Activated T-helper 1 cell treated with Interleukin-2 at 50 U/mL for 16 hours (primary cell): ENCODE measurements around the gene SLC19A2.
A peak's percentile ranks its signal among the peaks of the same experiment; 100 is the strongest.
"Not testable (repeated sequence)": the region's sequence is repeated elsewhere in the genome, so short reads cannot be mapped to it uniquely, and the experiment has no call there.

Experiments
- DNase-seq: peaks from one replicate; pipeline ENCODE4 v3.0.0-alpha.2; 2020; ENCODE audit warnings: low read depth

SLC19A2 gene, protein sequence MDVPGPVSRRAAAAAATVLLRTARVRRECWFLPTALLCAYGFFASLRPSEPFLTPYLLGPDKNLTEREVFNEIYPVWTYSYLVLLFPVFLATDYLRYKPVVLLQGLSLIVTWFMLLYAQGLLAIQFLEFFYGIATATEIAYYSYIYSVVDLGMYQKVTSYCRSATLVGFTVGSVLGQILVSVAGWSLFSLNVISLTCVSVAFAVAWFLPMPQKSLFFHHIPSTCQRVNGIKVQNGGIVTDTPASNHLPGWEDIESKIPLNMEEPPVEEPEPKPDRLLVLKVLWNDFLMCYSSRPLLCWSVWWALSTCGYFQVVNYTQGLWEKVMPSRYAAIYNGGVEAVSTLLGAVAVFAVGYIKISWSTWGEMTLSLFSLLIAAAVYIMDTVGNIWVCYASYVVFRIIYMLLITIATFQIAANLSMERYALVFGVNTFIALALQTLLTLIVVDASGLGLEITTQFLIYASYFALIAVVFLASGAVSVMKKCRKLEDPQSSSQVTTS

DNA sequence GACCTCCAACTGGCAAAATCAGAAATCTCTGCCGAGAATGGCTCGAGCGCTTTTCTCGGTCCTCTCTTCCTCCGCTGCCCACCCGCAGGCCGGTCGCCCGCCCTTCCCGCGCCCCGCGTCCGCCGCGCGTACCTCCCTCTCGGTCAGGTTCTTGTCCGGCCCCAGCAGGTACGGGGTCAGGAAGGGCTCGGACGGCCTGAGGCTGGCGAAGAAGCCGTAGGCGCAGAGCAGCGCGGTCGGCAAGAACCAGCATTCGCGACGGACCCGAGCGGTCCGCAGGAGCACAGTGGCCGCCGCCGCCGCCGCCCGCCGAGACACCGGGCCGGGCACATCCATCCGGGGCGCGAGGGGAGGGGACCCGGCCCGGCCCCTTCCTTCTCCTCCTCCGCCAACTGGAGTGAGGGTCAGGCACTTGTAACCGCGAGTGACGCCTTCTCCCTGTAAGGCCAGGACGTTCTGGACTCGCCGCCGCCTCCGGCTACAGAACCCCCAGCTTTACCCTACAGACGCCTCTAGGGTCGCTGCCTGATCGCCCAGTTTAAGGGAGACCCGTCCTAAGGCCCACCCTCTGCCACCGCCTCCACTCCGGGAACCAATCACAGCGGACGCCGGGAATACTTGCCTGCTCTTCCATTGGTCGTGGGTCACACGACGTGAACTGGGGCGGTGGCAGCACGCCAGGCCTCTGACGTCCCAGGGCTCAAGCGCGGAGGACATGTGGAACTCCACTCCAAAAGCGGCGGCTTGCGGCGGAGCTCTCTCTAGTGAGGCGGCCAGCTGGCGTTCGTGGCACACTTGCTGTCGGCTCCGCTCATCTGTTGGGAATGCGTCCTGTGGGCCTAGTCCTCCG is at the start of gene SLC19A2:
Gene SLC19A2, minus strand, starts transcription at position 514 of the 850 bp plus-strand sequence. Its CDS starts 178 bp downstream, at position 336.
- DNase-seq, result peak; percentile 83

GRCh38 chr1:169534653-169535052 is 48.9 kb upstream of the SLC19A2 start:
- no peak for DNase-seq

DNA sequence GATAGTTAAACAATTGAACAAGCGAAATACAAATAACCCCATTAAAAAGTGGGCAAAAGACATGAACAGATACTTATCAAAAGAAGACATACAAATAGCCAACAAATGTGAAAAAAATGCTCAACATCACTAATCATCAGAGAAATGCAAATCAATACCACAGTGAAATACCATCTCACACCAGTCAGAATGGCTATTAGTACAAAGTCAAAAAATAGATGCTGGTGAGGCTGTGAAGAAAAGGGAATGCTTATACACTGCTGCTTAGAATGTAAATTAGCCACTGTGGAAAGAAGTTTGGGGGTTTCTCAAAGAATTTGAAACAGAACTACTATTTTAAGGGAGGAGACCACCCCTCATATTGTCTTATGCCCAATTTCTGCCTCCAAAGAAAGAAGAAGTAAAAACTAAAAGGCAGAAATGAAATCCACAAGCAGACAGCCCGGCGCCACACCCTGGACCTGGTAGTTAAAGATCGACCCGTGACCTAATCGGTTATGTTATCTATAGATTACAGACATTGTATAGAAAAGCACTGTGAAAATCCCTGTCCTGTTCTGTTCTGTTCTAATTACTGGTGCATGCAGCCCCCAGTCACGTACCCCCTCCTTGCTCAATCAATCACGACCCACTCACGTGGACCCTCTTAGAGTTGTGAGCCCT is 47.9 kb upstream of the SLC19A2 start:
- not testable (repeated sequence) for DNase-seq

DNA sequence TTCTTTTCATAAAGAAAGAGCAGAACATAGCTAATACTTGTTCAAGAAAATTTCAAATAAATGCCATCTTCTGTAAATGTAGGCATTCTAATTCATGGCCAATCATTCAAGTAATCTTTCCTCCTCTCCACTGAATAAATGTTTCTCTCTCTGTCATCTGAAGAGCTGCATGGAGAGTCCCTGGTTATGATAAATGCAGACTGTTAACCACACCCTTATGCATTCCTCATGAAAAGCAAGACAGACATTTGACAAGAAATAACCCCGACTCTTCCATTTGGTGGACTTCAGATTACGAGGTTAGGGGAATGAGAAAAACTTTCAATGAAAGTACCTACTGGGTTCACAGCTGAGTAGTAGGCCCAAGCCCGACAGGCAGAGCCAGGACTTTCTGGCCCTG is 44.7 kb upstream of the SLC19A2 start:
- DNase-seq, result no peak

DNA sequence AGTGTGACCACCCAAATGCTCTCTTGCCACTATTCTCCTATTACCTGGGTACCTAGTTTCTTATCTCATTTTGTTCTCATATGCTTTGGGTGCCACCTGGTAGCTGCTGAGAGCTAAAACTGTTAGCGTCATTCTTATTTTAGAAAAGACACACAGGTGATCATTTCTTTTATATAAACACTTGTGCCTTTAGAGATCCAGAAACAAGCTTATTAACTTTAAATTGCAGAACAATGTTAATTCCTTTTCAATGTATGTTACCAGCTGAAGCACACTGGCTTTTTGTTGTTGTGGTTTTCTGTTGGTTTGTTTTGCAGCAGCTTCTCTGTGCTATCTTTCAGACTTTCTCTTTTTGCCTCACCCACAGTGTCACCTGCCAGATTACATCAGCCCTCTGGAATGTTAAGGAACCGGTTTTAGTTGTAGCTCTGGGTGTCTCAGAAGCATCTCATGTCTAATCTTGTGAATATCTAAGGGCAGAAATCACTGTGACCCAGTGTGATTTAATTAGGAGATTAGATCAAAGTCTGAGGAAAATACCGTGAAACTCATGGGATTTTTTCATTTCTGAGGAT is 43.4 kb upstream of the SLC19A2 start:
- no peak for DNase-seq

GRCh38 chr1:169528215-169529067 is 42.7 kb upstream of the SLC19A2 start:
- DNase-seq, result no peak

GRCh38 chr1:169527451-169528214 is 41.9 kb upstream of the SLC19A2 start:
- DNase-seq, result no peak

- no peak for DNase-seq
Observed at GRCh38 chr1:169527001-169527400, 41.3 kb upstream of the SLC19A2 start.

DNA sequence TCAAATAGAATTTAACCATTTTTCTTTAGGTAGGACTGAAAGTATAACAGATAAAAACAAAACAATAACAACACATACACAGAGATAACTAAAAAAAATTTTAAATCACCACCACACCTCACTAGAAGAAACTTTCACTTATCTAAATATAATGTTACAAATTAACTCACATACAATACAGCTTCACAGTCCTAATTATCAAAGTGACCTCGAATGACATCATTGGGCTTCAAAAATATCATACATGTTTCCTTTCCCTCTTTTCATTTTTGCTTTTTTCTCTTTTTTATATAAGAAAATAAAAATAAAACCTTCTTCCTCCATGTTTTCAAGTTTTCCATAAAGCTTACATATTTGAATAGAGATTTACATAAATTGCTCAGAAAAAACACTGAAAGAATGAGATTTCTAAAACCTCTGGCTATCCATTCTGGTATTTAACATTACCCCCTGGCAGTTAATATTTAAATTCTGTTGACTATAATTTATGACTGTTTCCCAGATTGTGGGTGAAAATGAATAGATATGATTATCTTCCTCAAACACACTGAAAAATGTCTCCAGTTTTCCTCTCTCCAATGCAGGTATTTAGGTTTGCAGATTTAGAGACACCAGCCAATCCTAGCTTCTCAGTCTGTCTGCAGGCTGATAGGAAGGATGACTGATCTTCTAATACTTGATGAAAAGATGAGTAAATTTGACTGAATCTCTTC is 40.5 kb upstream of the SLC19A2 start:
- no peak for DNase-seq

DNA sequence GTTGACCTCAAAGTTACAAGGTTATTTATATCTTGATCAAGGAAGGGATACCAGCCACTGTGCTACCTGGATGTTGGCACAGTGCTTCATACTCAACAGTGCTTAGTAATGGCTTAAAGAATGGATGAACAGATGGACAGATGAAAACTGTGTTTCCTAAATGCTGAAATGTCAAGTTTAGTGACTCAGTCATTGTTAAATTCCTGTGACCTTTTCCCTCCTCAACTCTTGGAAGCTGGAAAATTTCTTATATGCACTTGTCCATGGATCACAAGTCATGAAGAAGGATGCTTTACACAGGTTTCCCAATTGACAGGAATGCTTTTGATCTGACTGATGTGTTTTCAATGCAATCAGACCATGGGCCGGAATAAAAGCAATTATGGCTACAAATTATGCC is 39.6 kb upstream of the SLC19A2 start:
- no peak for DNase-seq

GRCh38 chr1:169523904-169524303 is 38.2 kb upstream of the SLC19A2 start:
- DNase-seq, result no peak

- DNase-seq, result no peak
Observed at GRCh38 chr1:169521226-169521625, 35.5 kb upstream of the SLC19A2 start.

- DNase-seq, result no peak
Observed at GRCh38 chr1:169517558-169518186, 31.9 kb upstream of the SLC19A2 start.

- DNase-seq, result no peak
Observed at GRCh38 chr1:169515641-169516040, 29.9 kb upstream of the SLC19A2 start.

DNA sequence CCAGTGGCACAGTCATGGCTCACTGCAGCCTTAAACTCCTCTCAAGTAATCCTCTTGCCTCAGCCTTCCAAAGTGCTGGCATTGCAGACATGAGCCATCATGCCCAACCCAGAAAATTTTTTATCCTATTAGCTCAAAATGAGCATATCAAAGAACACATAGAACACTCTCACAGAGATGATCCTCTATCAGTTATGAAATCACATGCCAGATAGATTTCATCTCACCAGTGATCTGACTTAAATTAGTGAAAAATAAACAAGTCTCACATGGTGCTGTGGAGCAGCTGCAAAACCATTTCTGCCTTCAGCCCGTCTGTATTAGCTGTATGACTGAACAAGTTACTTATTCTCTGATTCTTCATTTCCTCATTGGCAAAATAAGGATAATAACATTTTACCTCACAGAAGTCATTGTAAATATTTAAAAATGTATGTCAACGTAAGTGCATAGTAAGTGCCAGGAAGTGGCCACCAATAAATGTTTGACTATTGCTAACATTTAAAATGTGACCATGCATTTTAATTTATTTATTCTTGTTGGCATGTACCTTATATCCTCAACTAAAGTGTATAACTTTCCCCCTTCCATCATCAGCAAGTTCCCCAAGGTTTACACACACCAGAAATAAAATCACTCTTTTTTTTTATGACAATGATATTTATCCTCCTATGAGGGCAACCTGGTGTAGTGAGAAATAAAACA is 29.0 kb upstream of the SLC19A2 start:
- no peak for DNase-seq

DNA sequence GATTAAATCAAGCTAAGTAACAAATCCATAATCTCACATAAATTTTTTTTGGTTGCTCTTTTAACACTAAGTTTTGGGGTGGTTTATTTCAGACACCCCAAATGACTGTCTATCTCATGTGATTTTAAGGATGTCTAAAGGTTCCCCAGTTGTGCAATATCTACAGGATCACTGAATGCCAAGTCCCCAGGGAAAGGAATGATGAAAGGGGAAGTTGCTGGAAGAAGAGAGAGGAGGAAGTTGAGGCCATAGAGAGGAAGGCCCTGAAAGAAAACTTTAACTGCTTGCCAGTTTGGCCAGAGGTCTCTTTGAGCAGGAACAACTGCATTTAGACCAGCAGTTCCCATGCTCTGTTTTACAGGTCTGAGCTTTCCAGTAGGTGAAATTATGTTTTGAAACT is 27.5 kb upstream of the SLC19A2 start:
- no peak for DNase-seq

- no peak for DNase-seq
Observed at GRCh38 chr1:169511316-169512005, 25.7 kb upstream of the SLC19A2 start.

DNA sequence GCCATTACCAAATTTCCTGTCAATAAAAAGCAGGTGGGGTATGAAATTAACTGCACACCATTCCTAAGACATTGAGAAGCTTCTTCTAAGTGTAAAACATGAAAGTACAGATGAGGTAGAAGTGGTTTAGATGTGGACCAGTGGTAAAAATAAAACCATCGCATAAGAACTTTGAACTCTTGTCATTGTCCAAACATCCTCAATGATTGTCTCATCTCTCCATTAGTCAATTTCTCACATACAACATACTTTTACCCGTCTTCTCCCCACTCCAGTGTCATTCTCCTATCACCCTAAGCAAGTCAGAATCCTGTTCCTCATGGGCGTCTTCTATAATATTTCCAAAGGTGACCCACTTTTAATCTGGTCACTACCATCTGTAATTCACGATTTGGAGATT is 24.3 kb upstream of the SLC19A2 start:
- no peak for DNase-seq
